ENCODE measurements around the gene ITGB7. TPM values are rescaled to one million over a fixed set of nuclear protein-coding genes. Genes with fewer than 3 reads are reported as not detected.
A peak's percentile ranks its signal among the peaks of the same experiment; 100 is the strongest.

Gene ITGB7
- total RNA-seq, 1 experiment from 2014 or later, result 0.43 TPM

- POLR2A ChIA-PET (ENCODE audit: low non-redundant PET), result interaction anchor here (0.6 kb wide), 1 partner anchor 30 kb away, joined by 7 read pairs; no protein-coding TSS in a partner anchor
- no peaks in the 10 kb centered on the region for H3K27me3 ChIP-seq (replicated peaks; ENCODE audit: insufficient read depth, low read depth, low read length, poor library complexity)
- no peak overlapping the region for H3K4me3 ChIP-seq (ENCODE audit: low read depth, low read length, poor library complexity, severe bottlenecking)
- H3K9me3 ChIP-seq (ENCODE audit: low read depth, low read length, poor library complexity, severe bottlenecking), result no peaks in the 10 kb centered on the region
- peak overlapping the region; percentile 43 for H3K27ac ChIP-seq (ENCODE audit: low read depth, low read length, poor library complexity, severe bottlenecking)
- TF ChIP-seq CTCF (conservative IDR thresholded peaks at IDR 0.05; ENCODE audit: low read depth, low read length) (no peak), EZH2 (IDR thresholded peaks at IDR 0.05; ENCODE audit: borderline replicate concordance, low read depth, low read length, poor library complexity, severe bottlenecking) (no peak)
- DNase-seq (ENCODE audit: low spot score), result no peak
- intact Hi-C loops (cut with micrococcal nuclease; ENCODE audit: unreplicated experiment), result loop anchor here (1.0 kb wide), 1 partner anchor 127 kb away; no protein-coding TSS in a partner anchor
- peaks cover 3% of the 10 kb centered on the region for H3K4me1 ChIP-seq (ENCODE audit: insufficient read depth, low read length, poor library complexity, severe bottlenecking)
- CTCF ChIA-PET, result interaction anchor here (1.0 to 2.3 kb wide), 5 partner anchors 21 to 161 kb away, joined by 3 to 11 read pairs (median 4); partner anchors contain the start of genes AAAS, CSAD and ZNF740
- H3K36me3 ChIP-seq (ENCODE audit: insufficient read depth, low read length, poor library complexity, severe bottlenecking), result no peaks in the 10 kb centered on the region
- BruUV-seq (replicated peaks), result no TSS peak
Observed at GRCh38 chr12:53160000-53160399, 47.1 kb downstream of the ITGB7 start.

- no peak for TF ChIP-seq EZH2 (IDR thresholded peaks at IDR 0.05; ENCODE audit: borderline replicate concordance, low read depth, low read length, poor library complexity, severe bottlenecking)
- TF ChIP-seq CTCF (conservative IDR thresholded peaks at IDR 0.05; ENCODE audit: low read depth, low read length), result peak; percentile 99
- no TSS peak for BruUV-seq (replicated peaks)
- Histone ChIP-seq H3K4me3 (ENCODE audit: low read depth, low read length, poor library complexity, severe bottlenecking) (no peak overlapping the region), H3K27me3 (replicated peaks; ENCODE audit: insufficient read depth, low read depth, low read length, poor library complexity) (no peaks in the 10 kb centered on the region), H3K27ac (ENCODE audit: low read depth, low read length, poor library complexity, severe bottlenecking) (peak overlapping the region; percentile 43), H3K36me3 (ENCODE audit: insufficient read depth, low read length, poor library complexity, severe bottlenecking) (no peaks in the 10 kb centered on the region), H3K4me1 (ENCODE audit: insufficient read depth, low read length, poor library complexity, severe bottlenecking) (peaks cover 3% of the 10 kb centered on the region), H3K9me3 (ENCODE audit: low read depth, low read length, poor library complexity, severe bottlenecking) (no peaks in the 10 kb centered on the region)
- POLR2A ChIA-PET (ENCODE audit: low non-redundant PET), result no interaction called here
- peak; percentile 89 for DNase-seq (ENCODE audit: low spot score)
- intact Hi-C loops (cut with micrococcal nuclease; ENCODE audit: unreplicated experiment), result loop anchor here (1.0 kb wide), 1 partner anchor 128 kb away; no protein-coding TSS in a partner anchor
- CTCF ChIA-PET, result interaction anchor here (1.0 to 2.3 kb wide), 4 partner anchors 21 to 162 kb away, joined by 3 to 11 read pairs (median 7); partner anchors contain the start of genes AAAS, CSAD and ZNF740
Observed at GRCh38 chr12:53159195-53159839, 47.7 kb downstream of the ITGB7 start.

- Histone ChIP-seq H3K4me1 (ENCODE audit: insufficient read depth, low read length, poor library complexity, severe bottlenecking) (no peaks in the 10 kb centered on the region), H3K27me3 (replicated peaks; ENCODE audit: insufficient read depth, low read depth, low read length, poor library complexity) (no peaks in the 10 kb centered on the region), H3K36me3 (ENCODE audit: insufficient read depth, low read length, poor library complexity, severe bottlenecking) (no peaks in the 10 kb centered on the region), H3K9me3 (ENCODE audit: low read depth, low read length, poor library complexity, severe bottlenecking) (no peaks in the 10 kb centered on the region), H3K4me3 (ENCODE audit: low read depth, low read length, poor library complexity, severe bottlenecking) (no peak overlapping the region), H3K27ac (ENCODE audit: low read depth, low read length, poor library complexity, severe bottlenecking) (no peak overlapping the region)
- intact Hi-C loops (cut with micrococcal nuclease; ENCODE audit: unreplicated experiment), result no loop called here
- no TSS peak for BruUV-seq (replicated peaks)
- TF ChIP-seq EZH2 (IDR thresholded peaks at IDR 0.05; ENCODE audit: borderline replicate concordance, low read depth, low read length, poor library complexity, severe bottlenecking) (no peak), CTCF (conservative IDR thresholded peaks at IDR 0.05; ENCODE audit: low read depth, low read length) (no peak)
- DNase-seq (ENCODE audit: low spot score), result no peak
- CTCF ChIA-PET, result no interaction called here
- POLR2A ChIA-PET (ENCODE audit: low non-redundant PET), result no interaction called here
Observed at GRCh38 chr12:53152390-53152789, 54.7 kb downstream of the ITGB7 start.

Data from A673 (cell line).